GM18499 (cell line): ENCODE measurements around the gene UBAP1L.

Experiments used
- ATAC-seq: cut with Tn5 transposase; IDR thresholded peaks from one replicate; pipeline ENCODE4 v1.9.1; 2021; ENCODE audit warnings: moderate number of reproducible peaks; ENCODE audit not compliant: insufficient read depth, unreplicated experiment

Gene UBAP1L

GRCh38 chr15:65068403-65068788, 46.6 kb downstream of the UBAP1L start:
- ATAC-seq = no peak

DNA sequence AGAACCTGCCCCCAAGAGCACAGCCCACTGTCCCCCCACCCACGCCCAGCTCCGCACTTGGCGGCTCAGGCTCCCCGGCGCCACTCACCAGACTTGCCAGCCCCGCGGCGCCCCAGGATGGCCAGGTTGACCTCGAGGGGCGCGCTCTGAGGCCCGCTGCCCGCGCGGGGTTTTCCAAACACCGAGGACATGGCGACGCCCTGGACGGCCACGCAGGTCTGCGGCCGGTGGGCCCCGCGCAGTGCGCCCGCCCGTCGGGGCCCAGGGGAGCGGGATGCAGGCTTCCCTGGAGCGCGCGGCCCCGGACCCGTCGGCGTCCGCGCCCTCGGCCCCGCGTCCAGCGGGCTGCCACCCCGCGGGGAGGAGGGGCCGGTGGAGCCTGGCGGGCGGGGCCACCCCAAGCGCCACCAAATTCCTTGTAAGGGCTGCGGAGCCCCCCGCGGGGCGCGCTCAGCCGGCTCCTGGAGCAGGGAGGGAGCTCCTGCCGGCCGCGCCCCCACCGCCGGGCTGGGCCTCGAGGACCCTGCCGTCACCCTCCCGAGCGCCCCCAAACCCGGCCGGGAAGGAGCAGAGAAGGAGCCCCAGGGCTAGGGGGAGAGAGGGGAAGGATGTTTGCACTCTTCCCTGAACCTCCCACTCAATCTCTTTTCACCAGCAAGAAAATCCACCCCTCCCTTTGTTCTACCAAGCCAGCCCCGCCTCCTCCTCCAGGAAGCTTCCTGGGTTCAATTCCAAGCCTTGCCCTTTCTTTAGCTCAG, 47.2 kb downstream of the UBAP1L start, which contains the start of gene RASL12:
Gene RASL12, minus strand, starts transcription at position 347 of the 758 bp plus-strand sequence. Its CDS starts 156 bp downstream, at position 191.
- no peak for ATAC-seq

DNA sequence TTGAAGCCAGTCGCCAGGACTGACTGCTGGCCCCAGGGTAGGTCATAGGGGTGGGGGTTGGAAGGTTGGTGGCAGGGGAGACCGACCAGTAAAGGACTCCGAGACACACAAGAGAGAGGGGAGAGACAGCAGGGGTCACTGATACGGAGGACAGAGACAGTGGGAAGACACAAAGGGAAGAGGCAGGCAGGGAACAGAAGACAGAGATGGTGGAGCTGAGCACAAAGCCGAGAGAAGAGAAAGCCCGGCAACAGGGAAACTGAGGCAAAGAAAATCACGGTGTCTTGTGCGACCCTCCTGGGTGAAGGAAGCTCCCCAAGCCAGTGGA, 47.7 kb downstream of the UBAP1L start:
- no peak for ATAC-seq

DNA sequence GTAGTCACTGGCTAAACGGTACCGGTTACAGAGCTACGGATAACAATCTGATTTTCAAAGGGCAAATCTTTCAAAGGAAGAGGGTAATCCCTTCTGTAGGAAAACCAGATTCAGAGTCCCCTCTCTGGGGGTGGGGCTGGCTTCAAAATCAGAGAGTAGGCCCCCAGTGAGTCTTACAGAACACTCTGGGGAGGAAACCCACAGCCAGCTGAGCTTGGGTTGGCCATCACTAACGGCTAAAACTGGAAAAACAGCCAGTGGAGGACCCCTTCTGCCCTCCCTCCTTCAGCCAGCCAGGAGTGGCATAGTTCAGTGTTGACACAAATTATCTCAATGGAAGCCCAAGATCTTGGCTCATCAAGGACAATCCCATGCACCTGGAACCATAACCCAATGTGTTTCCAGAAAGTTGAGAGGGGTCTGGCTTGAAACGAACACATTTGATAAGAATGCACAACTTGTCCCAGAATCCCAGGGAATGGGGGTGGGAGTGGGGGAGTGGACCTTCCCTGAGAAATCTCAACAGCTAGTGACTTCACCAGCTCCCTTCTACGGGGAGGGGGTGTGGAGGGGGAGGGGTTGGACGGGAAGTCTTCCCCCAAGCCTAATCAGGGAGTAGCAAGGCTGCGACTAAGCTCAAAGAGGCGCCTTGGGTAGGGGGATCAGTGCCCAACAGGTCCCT, 48.2 kb downstream of the UBAP1L start:
- ATAC-seq = no peak

GRCh38 chr15:65066001-65066634, 48.9 kb downstream of the UBAP1L start:
- no peak for ATAC-seq

- ATAC-seq = no peak
Observed at GRCh38 chr15:65062726-65063125, 52.3 kb downstream of the UBAP1L start.

DNA sequence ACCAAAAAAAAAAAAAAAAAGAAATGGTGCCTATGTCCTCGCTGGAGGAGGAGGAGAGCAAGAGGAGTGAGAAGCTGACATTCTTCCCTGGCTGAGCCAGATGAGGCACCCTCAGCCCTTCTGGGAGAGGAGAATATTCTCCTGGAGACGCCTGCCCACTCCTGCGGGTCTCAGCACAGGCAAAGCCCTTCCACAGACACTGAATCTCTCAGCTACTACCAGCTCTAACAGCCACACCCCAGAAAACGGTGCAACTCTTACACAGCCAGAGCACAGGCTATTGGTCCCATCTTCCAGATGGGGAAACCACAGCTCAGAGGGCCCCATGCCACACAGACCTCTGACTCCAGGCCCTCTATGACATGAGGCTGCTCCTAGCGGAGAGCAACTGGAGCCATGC, 52.9 kb downstream of the UBAP1L start:
- no peak for ATAC-seq

- no peak for ATAC-seq
Observed at GRCh38 chr15:65060641-65061397, 54.2 kb downstream of the UBAP1L start.

GRCh38 chr15:65059931-65060596, 54.9 kb downstream of the UBAP1L start:
- no peak for ATAC-seq

- no peak for ATAC-seq
Observed at GRCh38 chr15:65059369-65059750, 55.6 kb downstream of the UBAP1L start.

- no peak for ATAC-seq
Observed at GRCh38 chr15:65058394-65059368, 56.3 kb downstream of the UBAP1L start.

DNA sequence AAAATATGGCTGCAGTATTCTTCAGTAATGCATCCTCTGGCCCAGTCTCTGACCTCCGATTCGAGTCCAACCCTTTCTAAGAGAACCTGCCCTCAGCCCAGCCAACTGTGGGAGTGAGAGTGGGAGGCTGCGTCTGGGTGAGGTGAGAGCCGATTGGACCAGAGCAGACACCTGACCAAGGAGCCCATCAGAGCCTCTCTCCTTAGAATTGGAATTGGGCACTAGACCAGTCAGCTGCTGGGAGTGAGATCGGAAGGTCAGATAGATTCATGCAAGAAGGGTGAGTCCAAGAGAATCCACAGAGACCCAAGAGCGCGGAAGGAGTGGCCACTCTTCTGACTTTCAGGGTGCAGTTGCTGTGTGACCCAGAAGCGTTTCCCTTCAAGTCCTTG, 57.5 kb downstream of the UBAP1L start:
- no peak for ATAC-seq

DNA sequence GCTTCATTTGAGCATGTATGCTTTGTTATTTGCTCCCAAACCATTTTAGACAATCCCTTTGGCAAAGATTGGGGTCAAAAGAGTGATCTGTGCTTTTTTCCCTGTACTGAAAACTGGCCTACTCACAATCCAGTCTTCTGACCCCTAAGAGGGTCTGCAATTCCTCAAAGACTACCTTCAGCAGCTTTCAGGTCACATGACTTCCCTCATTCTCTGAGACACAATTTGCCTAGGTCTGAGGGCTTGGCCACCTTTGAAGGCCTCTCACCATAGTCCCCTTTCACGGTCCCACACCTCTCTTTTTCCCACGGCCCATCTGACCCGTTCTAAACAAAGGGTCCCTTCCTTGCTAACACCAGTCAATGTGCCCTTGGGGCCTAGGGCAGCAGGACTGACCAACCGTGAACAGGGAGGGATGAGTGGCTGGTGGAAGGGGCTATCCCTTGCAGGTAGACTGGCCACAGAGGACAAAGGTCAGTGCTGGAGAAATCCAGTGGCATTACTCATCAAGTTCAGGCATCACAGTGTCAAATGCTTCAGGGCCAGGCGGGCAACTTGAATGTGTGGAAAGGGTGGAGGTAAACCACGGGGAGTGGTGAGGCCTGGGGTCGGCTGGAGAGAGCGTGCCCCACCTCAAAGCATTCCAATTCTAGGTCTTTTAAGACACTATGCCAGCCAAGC, 58.0 kb downstream of the UBAP1L start:
- no peak for ATAC-seq

DNA sequence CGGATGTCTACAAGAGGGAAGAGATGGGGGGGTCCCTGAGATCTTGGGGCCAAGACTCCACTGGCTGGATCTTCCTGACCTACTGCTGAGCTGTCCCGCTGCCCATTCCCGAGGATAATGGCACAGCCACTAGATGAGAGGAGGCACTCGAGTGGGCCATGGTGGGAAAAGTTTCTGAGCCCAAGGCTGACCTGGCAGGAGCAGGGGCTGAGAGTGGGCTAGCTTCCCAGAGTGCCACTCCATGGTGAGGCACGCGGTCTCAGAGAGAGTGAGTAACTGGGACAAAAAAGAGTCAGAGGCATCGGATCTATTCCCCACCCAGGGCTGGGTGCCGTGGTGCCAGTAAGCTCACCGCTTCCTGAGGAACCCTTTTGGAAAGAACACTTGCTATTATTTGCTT, 58.9 kb downstream of the UBAP1L start:
- ATAC-seq = no peak

- no peak for ATAC-seq
Observed at GRCh38 chr15:65055201-65055870, 59.7 kb downstream of the UBAP1L start.

GRCh38 chr15:65054333-65055200, 60.4 kb downstream of the UBAP1L start:
- no peak for ATAC-seq

DNA sequence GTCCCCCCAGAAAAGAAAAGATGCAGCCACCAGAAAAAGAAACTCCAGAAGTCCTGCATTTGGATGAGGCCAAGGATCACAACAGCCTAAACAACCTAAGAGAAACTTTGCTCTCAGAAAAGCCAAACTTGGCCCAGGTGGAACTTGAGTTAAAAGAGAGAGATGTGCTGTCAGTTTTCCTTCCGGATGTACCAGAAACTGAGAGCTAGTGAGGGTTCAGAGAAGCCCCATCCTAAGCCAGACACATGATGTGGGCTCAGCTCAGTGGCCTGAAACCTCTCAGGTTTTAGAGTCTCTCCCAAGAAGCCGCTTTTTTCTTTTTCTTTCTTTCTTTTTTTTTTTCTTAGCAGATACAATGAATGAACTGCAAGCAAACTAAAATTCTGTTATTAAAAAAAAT, 62.0 kb downstream of the UBAP1L start:
- ATAC-seq = no peak
